Endothelial cell of umbilical vein (primary cell): ENCODE results near the gene CKAP5.

Experiments used
- EZH2 ChIP-seq: IDR thresholded peaks from 2 replicates; pipeline ENCODE4 v1.6.1; 2012; ENCODE audit warnings: borderline replicate concordance, low read depth, mild to moderate bottlenecking, moderate library complexity, low read length, inconsistent platforms; ENCODE audit not compliant: severe bottlenecking
- GATA2 ChIP-seq: IDR thresholded peaks from 2 replicates; pipeline ENCODE4 v1.7.0; 2011; ENCODE audit warnings: low read depth, mild to moderate bottlenecking, moderate library complexity, mixed read lengths, low read length; ENCODE audit not compliant: insufficient read length, insufficient read depth
- JUN ChIP-seq: IDR thresholded peaks from 2 replicates; pipeline ENCODE4 v1.6.1; 2011; ENCODE audit warnings: borderline replicate concordance, low read depth; ENCODE audit not compliant: insufficient read length, insufficient read depth
- MYC ChIP-seq: IDR thresholded peaks from one replicate; pipeline ENCODE4 v1.6.1; 2011; ENCODE audit warnings: mild to moderate bottlenecking, low read depth, low read length
- POLR2A ChIP-seq: IDR thresholded peaks from 2 replicates; pipeline ENCODE4 v1.6.1; 2012; ENCODE audit warnings: low read depth, mild to moderate bottlenecking, control low read depth, low read length
- POLR2AphosphoS5 ChIP-seq: IDR thresholded peaks from 2 replicates; pipeline ENCODE4 v1.6.1; 2012; ENCODE audit warnings: low read depth, mild to moderate bottlenecking, control low read depth, low read length, moderate library complexity; ENCODE audit not compliant: insufficient read depth
- TF ChIP-seq, protein P1 (sequence below), 2 donors: IDR thresholded peaks; 1 replicate in 1 of 2; 2 replicates in 1 of 2; pipeline ENCODE4 v1.5.1; 2011; ENCODE audit warnings: low read length in 2 of 2, mild to moderate bottlenecking in 2 of 2, moderate library complexity in 2 of 2, control low read depth in 1 of 2, inconsistent platforms in 1 of 2, low read depth in 1 of 2; ENCODE audit not compliant: insufficient read depth in 1 of 2; ENCODE audit errors: extremely low read depth in 1 of 2
- TF ChIP-seq, protein P2 (sequence below): IDR thresholded peaks from 2 replicates; pipeline ENCODE4 v1.6.1; 2011; ENCODE audit not compliant: insufficient read depth, insufficient read length

DNA sequence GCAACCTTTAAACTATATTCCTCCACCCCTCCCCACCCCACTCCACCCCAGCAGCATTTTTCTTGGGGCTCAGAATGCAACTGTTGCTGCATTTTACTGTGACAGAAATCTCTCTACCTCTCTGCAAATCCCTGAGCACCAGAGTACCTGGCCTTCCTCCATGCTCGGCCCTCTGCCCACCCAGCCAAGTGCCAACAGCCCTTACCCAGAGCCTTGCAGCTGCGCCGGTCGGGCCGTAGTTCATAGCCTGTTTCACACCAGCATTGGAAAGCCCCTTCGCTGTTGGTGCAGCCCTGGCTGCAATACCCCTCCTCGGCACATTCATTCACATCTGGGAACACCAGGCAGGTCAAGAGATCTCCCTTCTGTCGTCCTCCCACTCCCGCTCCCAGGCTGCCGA lies 48.9 kb upstream of the CKAP5 start:
- TF ChIP-seq, protein P1, sequence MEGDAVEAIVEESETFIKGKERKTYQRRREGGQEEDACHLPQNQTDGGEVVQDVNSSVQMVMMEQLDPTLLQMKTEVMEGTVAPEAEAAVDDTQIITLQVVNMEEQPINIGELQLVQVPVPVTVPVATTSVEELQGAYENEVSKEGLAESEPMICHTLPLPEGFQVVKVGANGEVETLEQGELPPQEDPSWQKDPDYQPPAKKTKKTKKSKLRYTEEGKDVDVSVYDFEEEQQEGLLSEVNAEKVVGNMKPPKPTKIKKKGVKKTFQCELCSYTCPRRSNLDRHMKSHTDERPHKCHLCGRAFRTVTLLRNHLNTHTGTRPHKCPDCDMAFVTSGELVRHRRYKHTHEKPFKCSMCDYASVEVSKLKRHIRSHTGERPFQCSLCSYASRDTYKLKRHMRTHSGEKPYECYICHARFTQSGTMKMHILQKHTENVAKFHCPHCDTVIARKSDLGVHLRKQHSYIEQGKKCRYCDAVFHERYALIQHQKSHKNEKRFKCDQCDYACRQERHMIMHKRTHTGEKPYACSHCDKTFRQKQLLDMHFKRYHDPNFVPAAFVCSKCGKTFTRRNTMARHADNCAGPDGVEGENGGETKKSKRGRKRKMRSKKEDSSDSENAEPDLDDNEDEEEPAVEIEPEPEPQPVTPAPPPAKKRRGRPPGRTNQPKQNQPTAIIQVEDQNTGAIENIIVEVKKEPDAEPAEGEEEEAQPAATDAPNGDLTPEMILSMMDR (IDR thresholded peaks at IDR 0.05; ENCODE audit: extremely low read depth in 1 of 2, insufficient read depth in 1 of 2, low read depth in 1 of 2, low read length in 2 of 2): no peak
- TF ChIP-seq EZH2 (no peak), POLR2A (no peak), POLR2AphosphoS5 (no peak), JUN (no peak), MYC (no peak), GATA2 (no peak)
- TF ChIP-seq, protein P2, sequence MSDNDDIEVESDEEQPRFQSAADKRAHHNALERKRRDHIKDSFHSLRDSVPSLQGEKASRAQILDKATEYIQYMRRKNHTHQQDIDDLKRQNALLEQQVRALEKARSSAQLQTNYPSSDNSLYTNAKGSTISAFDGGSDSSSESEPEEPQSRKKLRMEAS: no peak
